IgD-negative memory B cell (primary cell): ENCODE measurements around the gene BHLHA15. TPM values are rescaled to one million over a fixed set of nuclear protein-coding genes. Genes with fewer than 3 reads are reported as not detected.

Experiments used
- H3K27ac Mint-ChIP-seq, 3 donors: one replicate each; pipeline ENCODE4 v1.8.0; 2020 to 2022; ENCODE audit warnings: mild to moderate bottlenecking in 3 of 3, mixed read lengths in 3 of 3, moderate library complexity in 1 of 3
- H3K27me3 Mint-ChIP-seq: one replicate; pipeline ENCODE4 v1.8.0; 2021; ENCODE audit warnings: mixed read lengths
- H3K36me3 Mint-ChIP-seq: one replicate; pipeline ENCODE4 v1.8.0; 2020; ENCODE audit warnings: mild to moderate bottlenecking, mixed read lengths
- H3K4me1 Mint-ChIP-seq, 3 donors: one replicate each; pipeline ENCODE4 v1.8.0; 2020 to 2022; ENCODE audit warnings: mixed read lengths in 3 of 3, mild to moderate bottlenecking in 1 of 3
- H3K4me3 Mint-ChIP-seq, 4 donors: one replicate each; pipeline ENCODE4 v1.8.0; 2020 to 2022; ENCODE audit warnings: mild to moderate bottlenecking in 4 of 4, mixed read lengths in 4 of 4, moderate library complexity in 3 of 4
- H3K9me3 Mint-ChIP-seq, 3 donors: one replicate each; pipeline ENCODE4 v1.8.0; 2020 to 2021; ENCODE audit warnings: mixed read lengths in 3 of 3, mild to moderate bottlenecking in 1 of 3
- polyA plus RNA-seq: library from polyadenylated mRNA; unstranded; fragments of 300-500 nt; fragmentation: Illumina TruSeq; gene quantifications from one replicate; pipeline ENCODE4 v1.2.3, GENCODE V29; 2021

Gene BHLHA15
- polyA plus RNA-seq, 1 donor from 2014 or later, result 5.3 TPM

GRCh38 chr7:98223351-98223897, 12.2 kb downstream of the BHLHA15 start:
- Mint-ChIP-seq H3K27ac (no peak overlapping the region), H3K27me3 (peaks cover 10% of the 10 kb centered on the region), H3K9me3 (no peaks in the 10 kb centered on the region), H3K4me3 (no peak overlapping the region), H3K4me1 (peaks cover 13 to 16% (median 16%) of the 10 kb centered on the region in 3 donors), H3K36me3 (peaks cover 6% of the 10 kb centered on the region)

- H3K4me3 Mint-ChIP-seq, result no peak overlapping the region
- H3K27ac Mint-ChIP-seq, result no peak overlapping the region
- H3K36me3 Mint-ChIP-seq, result peaks cover 6% of the 10 kb centered on the region
Measured at GRCh38 chr7:98223898-98224700, 12.9 kb downstream of the BHLHA15 start.

GRCh38 chr7:98224701-98225181, 13.5 kb downstream of the BHLHA15 start:
- H3K4me3 Mint-ChIP-seq, result no peak overlapping the region

More at GRCh38 chr7:98223898-98224700, 12.9 kb downstream of the BHLHA15 start:
- Mint-ChIP-seq H3K27me3 (peaks cover 8% of the 10 kb centered on the region), H3K9me3 (no peaks in the 10 kb centered on the region), H3K4me1 (peaks cover 8 to 9% (median 9%) of the 10 kb centered on the region in 3 donors)

DNA sequence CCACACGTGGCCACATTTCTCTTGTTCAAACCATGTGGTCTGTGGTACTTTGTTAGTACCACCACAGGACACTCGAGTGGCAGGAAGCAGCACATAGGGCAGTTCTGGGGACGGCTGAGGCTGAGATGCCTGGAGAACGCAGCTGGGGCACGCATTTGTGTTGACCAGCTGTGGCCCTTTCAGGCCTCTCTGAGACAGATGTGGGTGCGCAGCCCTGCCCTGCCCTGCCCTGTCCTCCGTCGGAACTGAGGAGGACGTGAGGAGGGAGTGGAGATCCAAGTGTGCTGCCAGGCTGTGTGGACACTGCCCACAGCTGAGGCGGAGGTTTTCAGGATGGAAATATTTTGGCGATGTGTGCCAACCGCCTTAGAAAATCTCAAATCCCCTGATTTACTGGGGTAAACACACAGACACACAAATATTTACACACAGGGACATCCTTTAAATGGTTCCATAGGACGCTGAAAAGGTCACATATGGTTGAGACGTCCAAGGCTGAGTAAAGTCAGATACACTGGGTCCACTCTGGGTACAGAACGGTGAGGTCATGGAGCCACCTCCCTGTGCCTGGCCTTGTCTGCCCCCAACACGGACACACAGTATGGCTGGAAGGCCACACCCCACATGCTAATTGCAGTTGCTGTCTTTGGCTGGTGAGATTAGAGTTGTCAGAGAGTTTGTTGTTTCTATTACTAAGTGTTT, 14.8 kb downstream of the BHLHA15 start:
- H3K36me3 Mint-ChIP-seq, result peaks cover 11% of the 10 kb centered on the region
- H3K9me3 Mint-ChIP-seq, result no peaks in the 10 kb centered on the region
- peaks cover 4% of the 10 kb centered on the region for H3K27me3 Mint-ChIP-seq
- no peaks in the 10 kb centered on the region for H3K4me1 Mint-ChIP-seq
- H3K27ac Mint-ChIP-seq, result no peak overlapping the region
- no peak overlapping the region for H3K4me3 Mint-ChIP-seq

More at GRCh38 chr7:98224701-98225181, 13.5 kb downstream of the BHLHA15 start:
- H3K27ac Mint-ChIP-seq, result no peak overlapping the region
- H3K4me1 Mint-ChIP-seq, result peaks cover 2 to 3% (median 3%) of the 10 kb centered on the region in 3 donors
- H3K9me3 Mint-ChIP-seq, result no peaks in the 10 kb centered on the region
- peaks cover 5% of the 10 kb centered on the region for H3K27me3 Mint-ChIP-seq
- H3K36me3 Mint-ChIP-seq, result peaks cover 6% of the 10 kb centered on the region

DNA sequence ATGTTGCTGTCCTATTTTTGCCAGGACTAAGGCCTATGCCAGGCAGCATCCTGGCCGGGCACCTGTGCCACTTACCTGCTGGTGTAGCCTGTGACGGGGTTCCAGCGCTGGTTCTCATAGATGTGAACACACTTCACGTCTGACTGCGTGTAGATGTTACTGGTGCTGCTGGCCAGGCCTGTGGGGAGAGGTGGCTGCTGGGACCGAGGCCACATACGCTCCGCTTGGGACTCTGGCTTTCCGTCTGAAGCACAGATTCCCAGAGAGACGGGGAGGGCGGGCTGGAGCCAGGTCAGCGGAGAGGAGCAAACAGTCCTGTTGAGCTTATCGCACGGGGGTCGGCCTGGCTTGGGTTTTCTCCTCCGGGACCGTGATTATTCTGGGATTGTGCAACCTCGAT, 16.7 kb downstream of the BHLHA15 start:
- H3K4me3 Mint-ChIP-seq, result no peak overlapping the region
- no peaks in the 10 kb centered on the region for H3K4me1 Mint-ChIP-seq
- H3K27me3 Mint-ChIP-seq, result peaks cover 4% of the 10 kb centered on the region
- H3K27ac Mint-ChIP-seq, result no peak overlapping the region
- peaks cover 8% of the 10 kb centered on the region for H3K36me3 Mint-ChIP-seq
- H3K9me3 Mint-ChIP-seq, result no peaks in the 10 kb centered on the region

GRCh38 chr7:98228801-98229200, 17.6 kb downstream of the BHLHA15 start:
- no peak overlapping the region for H3K27ac Mint-ChIP-seq
- H3K4me3 Mint-ChIP-seq, result no peak overlapping the region
- no peaks in the 10 kb centered on the region for H3K4me1 Mint-ChIP-seq
- H3K27me3 Mint-ChIP-seq, result peaks cover 1% of the 10 kb centered on the region
- H3K36me3 Mint-ChIP-seq, result peaks cover 9% of the 10 kb centered on the region
- H3K9me3 Mint-ChIP-seq, result no peaks in the 10 kb centered on the region

- H3K4me1 Mint-ChIP-seq, result no peaks in the 10 kb centered on the region
- H3K27ac Mint-ChIP-seq, result no peak overlapping the region
- no peaks in the 10 kb centered on the region for H3K9me3 Mint-ChIP-seq
- no peak overlapping the region for H3K4me3 Mint-ChIP-seq
- H3K27me3 Mint-ChIP-seq, result peaks cover 1% of the 10 kb centered on the region
- peaks cover 10% of the 10 kb centered on the region for H3K36me3 Mint-ChIP-seq
Measured at GRCh38 chr7:98229441-98229840, 18.2 kb downstream of the BHLHA15 start.

GRCh38 chr7:98229991-98230745, 18.9 kb downstream of the BHLHA15 start:
- Mint-ChIP-seq H3K4me1 (no peaks in the 10 kb centered on the region), H3K36me3 (peaks cover 10% of the 10 kb centered on the region), H3K27me3 (no peaks in the 10 kb centered on the region), H3K9me3 (no peaks in the 10 kb centered on the region), H3K27ac (no peak overlapping the region), H3K4me3 (peak overlapping the region in 1 of 4 donors; percentile 54)

- Mint-ChIP-seq H3K4me3 (no peak overlapping the region), H3K27me3 (no peaks in the 10 kb centered on the region), H3K36me3 (peaks cover 10% of the 10 kb centered on the region), H3K27ac (no peak overlapping the region), H3K4me1 (no peaks in the 10 kb centered on the region), H3K9me3 (no peaks in the 10 kb centered on the region)
Measured at GRCh38 chr7:98230746-98231471, 19.7 kb downstream of the BHLHA15 start.

GRCh38 chr7:98231493-98232262, 20.4 kb downstream of the BHLHA15 start:
- no peak overlapping the region for H3K27ac Mint-ChIP-seq
- H3K4me3 Mint-ChIP-seq, result no peak overlapping the region
- H3K4me1 Mint-ChIP-seq, result no peaks in the 10 kb centered on the region
- no peaks in the 10 kb centered on the region for H3K9me3 Mint-ChIP-seq
- no peaks in the 10 kb centered on the region for H3K27me3 Mint-ChIP-seq
- peaks cover 10% of the 10 kb centered on the region for H3K36me3 Mint-ChIP-seq

DNA sequence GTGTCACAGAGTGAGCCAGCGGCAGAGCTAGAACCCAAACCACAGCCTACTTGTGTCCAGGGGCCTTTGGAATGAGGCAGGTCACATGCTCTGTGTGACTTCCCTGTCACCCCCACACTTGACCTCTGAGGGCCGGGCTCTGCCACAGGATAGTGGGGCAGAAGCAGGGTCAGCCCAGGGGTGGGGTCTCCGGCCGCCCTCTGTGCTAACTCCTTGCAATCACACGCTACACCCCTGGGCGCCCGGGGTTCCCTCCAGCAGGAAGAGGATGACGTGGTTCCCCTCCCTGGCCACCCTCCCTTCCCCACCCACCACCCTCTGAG, 21.0 kb downstream of the BHLHA15 start:
- Mint-ChIP-seq H3K4me1 (no peaks in the 10 kb centered on the region), H3K4me3 (no peak overlapping the region), H3K36me3 (peaks cover 10% of the 10 kb centered on the region), H3K27ac (no peak overlapping the region), H3K9me3 (no peaks in the 10 kb centered on the region), H3K27me3 (no peaks in the 10 kb centered on the region)

GRCh38 chr7:98232799-98233198, 21.6 kb downstream of the BHLHA15 start:
- H3K9me3 Mint-ChIP-seq, result no peaks in the 10 kb centered on the region
- H3K36me3 Mint-ChIP-seq, result peaks cover 13% of the 10 kb centered on the region
- peak overlapping the region in 1 of 3 donors; percentile 71 for H3K27ac Mint-ChIP-seq
- no peaks in the 10 kb centered on the region for H3K4me1 Mint-ChIP-seq
- no peak overlapping the region for H3K4me3 Mint-ChIP-seq
- no peaks in the 10 kb centered on the region for H3K27me3 Mint-ChIP-seq

GRCh38 chr7:98233219-98234070, 22.2 kb downstream of the BHLHA15 start:
- peaks cover 11% of the 10 kb centered on the region for H3K36me3 Mint-ChIP-seq
- no peaks in the 10 kb centered on the region for H3K27me3 Mint-ChIP-seq
- no peaks in the 10 kb centered on the region for H3K4me1 Mint-ChIP-seq
- no peaks in the 10 kb centered on the region for H3K9me3 Mint-ChIP-seq
- no peak overlapping the region for H3K4me3 Mint-ChIP-seq
- peak overlapping the region in 1 of 3 donors; percentile 71 for H3K27ac Mint-ChIP-seq
